Hematopoietic multipotent progenitor cell treated with erythropoietin and hydrocortisone succinate and interleukin-3 and kit ligand, for 17 days (in vitro differentiated cells): ENCODE data around the gene BCL3.

Experiments used
- DNase-seq: peaks from one replicate; pipeline ENCODE4 v3.0.0-alpha.2; 2015; ENCODE audit warnings: low spot score

Gene BCL3

DNA sequence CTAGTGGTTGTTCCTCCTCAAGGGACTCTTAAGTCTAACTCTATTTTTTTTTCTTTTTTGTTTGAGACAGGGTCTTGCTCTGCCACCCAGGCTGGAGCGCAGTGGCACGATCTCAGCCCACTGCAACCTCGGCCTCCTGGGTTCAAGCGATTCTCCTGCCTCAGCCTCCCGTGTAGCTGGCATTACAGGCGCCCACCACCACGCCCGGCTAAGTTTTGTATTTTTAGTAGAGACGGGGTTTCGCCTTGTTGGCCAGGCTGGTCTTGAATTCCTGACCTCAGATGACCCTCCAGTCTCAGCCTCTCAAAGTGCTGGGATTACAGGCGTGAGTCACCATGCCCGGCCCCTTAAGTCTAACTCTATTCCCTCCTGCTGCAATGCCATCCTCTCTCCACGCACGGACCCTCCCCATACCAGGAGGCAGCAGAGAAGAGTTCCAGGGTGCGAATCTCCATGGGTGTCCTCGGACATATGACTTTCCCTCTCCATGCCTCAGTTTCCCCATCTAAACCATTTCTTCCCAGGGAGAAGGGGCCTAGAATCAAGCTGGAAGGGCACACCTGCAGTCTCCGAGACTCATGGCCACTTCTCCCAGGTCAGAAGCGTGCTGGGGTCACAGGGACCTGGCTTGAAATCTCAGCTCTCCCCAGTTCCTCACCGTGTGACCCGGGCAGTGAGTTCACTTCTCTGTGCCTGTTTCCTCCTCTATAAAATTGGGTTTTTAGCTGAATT, 6.0 kb upstream of the BCL3 start:
- no peak for DNase-seq

DNA sequence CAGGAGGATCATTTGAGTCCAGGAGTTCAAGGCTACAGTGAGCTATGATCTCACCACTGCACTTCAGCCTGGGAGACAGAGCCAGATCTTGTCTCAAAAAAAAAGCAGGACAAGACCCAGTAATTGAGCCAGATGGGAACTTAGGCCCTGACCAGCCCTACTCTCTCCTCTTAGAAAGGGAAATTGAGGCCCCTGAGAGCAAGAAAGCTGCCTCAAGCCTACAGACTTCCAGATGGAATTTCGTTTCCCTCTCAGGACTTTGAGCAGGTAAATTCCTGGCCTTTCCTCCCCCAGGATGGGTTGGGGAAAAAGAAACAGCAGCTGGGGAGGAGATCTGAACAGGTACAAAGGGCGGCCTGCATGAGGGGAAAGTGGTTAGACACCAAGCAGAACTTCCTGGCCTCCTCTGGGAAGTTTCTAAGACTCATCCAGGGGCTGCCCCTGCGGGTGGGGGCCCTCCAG, 3.6 kb upstream of the BCL3 start:
- DNase-seq: no peak

DNA sequence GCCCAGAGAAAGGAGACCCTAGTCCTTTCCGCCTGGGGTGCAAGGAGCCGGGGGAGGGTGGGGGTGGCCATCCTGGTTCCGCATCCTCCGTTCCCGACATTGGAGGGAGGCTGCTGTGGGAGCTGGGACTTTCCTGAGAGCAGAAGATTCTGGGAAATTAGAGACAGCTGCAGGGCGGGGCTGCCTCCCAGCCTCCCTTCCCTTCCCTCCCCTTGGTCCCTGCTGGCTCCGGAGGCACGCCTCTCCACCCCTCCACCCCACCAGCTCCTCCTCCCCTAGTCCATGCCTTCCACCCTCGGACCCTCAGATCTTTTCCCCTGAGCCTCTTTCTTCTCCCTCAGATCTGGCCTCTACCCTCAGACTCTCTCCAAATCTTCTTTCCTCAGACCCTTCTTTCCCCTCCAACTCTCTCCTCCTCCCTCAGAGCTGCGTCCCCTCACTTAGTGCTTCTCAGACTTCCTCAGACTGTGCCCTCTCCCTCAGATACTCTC, 3.1 kb upstream of the BCL3 start:
- no peak for DNase-seq

DNA sequence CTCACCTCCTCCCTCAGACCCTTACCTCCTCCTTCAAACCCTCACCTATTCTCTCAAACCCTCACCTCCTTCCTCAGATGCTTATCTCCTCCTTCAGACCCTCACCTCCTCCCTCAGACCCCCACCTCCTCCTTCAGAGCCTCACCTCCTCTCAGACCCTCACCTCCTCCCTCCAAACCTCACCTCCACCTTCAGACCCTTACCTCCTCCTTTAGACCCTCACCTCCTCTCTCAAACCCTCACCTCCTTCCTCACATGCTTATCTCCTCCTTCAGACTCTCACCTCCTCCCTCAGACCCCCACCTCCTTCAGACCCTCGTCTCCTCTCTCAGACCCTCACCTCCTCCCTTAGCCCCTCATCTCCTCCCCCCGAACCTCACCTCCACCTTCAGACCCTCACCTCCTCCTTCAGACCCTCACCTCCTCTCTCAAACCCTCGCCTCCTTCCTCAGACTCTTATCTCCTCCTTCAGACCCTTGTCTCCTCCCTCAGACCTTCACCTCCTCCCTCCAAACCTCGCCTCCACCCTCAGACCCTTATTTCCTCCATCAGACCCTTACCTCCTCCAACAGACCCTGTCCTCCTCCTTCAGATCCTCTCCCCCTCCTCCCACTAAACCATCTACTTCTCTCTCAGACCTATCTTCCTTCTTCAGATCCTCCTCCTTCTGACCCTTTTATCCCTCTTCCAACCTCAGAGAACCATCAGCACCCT, 2.5 kb upstream of the BCL3 start:
- no peak for DNase-seq

DNA sequence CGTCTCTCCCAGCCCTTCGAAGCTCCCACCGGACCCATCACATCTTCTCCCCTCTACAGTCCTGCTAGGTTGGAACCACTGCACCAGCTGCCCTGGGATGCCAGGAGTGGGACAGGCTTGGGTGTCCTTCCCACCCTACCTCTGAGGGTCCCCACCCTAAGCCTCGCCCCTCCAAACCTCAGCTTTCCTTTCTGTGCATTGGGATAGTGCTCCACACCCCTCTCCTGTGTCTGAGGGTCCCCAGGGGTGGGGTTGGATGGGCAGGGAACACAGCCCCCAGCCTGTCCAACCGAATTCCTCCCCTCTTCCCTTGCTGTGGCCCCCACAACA, 1.9 kb upstream of the BCL3 start:
- no peak for DNase-seq

DNA sequence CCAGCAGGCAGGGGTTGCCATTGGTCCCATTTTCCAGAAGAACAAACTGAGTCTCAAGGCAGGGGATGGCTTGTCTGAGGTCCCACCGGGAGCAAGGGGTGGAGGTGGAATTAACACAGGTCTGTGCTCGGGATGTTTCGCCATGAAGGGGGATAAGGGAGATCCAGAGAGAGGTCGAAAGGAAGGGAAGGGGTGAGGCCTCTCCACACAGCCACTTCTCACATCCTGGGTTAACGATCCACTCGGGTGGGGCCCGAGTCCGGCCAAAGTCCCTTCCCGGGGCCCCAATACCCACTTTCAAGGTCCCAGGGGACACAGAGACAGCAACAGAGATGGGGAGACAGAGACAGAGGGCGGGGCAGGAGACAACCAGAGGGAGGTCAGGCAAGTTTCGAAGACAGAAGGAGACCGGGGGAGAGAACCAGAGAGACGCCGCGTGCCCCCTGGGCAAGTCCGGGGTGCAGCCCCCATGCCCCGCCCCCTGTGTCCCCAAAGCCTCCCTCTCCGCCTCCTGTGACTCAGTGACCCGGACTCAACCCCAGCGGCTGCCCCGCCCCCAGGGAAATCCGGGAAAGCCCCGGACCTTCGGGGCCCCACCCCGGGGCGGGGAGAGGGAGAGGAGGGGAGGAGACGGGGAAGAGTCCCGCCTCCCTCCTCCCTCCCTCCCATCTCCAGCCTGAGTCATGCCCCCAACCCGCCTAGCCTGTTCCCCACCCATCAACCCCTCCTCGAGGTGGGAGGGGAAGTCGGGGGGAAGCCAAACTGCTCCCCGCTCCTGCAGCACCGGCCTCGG, 1.4 kb upstream of the BCL3 start:
- DNase-seq: peak; percentile 73

DNA sequence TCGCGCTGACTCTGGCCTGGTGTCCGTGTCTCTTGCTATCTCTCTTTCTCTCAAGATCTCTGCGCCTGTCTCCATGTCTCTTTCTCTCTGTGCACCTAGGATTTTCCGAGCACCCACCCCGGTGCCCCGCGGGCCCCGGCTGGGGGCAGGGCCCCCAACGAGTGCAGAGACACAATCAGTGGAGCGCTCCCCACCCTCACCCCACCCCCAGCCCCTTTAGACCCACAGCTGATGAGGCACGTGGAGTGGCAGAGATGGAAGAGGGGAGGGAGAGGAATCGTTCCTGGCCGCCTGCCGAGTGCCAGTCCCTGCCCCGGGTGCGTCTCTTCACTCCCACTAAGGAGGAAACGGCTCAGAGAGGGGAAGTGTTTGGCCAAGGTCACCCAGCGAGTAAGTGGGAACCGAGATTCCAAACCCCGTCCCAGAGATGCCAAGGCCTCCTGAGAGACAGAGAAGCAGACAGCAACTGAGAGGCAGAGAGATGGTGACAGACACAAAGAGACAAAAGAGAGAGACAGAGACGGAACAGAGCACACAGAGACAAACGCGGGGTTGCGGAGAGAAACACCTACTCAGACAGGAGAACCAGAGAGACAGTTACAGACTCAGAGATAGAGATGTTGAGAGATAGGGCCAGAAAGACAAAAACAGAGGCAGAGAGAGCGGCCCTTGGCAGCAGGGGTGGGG, 626 bp upstream of the BCL3 start:
- peak; percentile 11 for DNase-seq

DNA sequence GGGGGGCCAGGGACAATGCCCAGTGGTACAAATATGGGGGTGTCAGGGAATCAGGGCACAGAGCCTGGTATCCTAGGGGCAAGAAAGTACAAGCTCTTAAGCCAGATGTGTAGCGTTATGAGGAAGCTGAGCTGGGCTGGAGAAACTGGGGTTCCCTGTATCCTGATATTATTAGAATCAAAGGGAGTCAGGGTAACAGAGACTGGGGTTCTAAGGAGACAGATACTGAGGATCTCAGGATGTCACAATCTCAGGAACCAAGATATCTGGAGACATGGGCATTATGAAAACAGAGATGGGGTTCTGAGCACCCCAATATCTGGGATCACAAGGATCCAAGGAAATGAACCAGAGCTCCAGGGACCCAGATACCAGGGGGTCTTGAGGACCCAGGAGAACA, 784 bp downstream of the BCL3 start:
- DNase-seq: no peak

DNA sequence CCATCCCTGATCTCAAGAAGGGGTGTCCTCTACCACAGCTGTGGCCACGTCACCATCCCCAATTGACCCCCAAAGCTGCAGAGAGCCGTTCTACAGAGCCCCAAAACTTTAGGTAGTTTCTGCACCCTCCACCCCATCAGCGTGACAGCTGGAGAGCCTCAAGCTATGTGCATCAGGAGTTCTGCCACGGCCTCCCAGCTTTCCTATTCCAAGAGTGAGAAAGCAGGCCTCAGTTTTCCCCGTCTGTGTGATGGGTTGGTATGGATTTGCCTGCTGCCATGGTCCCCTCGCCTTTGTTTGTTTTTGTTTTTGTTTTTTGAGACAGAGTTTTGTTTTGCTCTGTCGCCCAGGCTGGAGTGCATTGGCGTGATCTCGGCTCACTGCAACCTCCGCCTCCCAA, 1.5 kb downstream of the BCL3 start:
- DNase-seq: no peak

DNA sequence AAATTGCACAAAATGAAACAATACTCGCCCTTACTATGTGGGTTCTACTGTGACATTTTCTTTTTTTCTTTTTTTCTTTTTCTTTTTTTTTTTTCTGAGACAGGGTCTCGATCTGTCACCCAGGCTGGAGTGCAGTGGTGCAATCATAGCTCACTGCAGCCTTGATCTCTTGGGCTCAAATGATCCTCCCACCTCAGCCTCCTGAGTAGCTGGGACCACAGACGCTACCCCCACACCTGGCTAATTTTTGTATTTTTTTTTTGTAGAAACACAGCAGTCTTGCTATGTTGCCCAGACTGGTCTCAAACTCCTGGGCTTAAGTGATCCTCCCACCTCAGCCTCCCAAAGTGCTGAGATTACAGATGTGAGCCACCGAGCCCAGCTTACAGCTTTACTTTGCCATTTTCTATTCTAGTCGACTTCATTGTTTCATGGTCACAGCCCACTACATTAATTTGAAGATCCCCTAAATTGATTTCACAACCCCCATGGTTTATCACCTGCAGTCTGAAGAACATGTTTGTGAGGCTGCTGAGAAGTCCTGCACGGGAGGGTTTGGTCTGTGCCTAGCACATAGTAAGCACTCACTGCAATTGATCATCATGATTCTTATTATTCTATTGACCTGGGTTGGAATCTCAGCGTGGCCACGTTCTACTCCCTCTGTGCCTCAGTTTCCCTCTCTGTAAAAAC, 3.8 kb downstream of the BCL3 start:
- DNase-seq: no peak

DNA sequence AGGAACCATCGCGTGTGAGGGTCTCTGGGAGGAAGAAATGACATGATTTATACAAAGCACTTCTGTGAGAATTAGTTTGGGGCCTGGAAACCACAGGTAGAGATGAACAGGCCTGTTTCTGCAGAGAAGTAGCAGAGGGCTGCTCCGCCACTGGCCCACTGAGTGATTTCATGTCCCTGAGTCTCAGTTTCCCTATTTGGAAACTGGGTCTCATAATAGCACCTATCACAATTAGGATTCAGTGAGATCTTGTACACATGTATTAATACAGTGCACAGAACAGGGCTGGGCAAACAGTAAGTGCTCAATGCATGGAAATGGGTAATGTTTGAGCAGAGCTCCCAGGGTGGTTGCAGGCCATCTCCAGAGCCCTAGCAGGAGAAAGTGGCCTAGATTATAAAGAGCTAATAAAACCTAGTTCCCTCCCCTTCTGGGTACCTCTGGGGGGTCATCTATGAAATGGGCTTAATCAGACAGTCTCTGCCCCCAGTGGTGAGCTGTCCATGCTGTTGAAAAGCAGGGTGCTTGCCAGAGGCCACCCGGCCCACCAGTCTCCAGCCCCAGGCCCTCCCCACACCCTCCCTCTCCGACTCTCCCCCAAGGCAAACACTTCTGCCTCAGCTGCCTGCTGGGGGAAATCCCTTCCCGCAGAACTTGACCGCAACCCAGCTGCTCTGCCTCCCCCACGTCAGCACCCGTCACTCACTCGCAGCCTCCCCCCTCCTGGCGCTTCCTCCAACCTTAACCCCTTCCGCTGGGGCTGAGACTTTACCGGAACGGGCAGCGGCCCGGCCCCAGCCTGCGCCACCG, 4.5 kb downstream of the BCL3 start:
- DNase-seq: no peak

DNA sequence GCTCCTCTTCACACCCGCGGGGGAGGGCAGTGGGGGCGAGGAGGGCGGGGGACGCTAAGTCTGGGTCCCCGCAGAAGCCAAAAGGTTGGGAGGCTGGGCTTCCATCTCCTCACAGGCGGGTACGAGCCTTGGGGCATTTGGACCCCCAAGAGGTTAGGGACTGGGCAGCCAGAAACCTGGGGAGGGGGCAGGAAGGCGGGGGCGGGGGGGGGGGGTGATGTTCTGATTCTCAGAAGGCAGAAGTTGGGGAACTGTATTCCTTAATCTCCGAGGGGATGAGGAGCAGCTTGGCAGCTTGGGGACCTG, 5.1 kb downstream of the BCL3 start:
- no peak for DNase-seq

DNA sequence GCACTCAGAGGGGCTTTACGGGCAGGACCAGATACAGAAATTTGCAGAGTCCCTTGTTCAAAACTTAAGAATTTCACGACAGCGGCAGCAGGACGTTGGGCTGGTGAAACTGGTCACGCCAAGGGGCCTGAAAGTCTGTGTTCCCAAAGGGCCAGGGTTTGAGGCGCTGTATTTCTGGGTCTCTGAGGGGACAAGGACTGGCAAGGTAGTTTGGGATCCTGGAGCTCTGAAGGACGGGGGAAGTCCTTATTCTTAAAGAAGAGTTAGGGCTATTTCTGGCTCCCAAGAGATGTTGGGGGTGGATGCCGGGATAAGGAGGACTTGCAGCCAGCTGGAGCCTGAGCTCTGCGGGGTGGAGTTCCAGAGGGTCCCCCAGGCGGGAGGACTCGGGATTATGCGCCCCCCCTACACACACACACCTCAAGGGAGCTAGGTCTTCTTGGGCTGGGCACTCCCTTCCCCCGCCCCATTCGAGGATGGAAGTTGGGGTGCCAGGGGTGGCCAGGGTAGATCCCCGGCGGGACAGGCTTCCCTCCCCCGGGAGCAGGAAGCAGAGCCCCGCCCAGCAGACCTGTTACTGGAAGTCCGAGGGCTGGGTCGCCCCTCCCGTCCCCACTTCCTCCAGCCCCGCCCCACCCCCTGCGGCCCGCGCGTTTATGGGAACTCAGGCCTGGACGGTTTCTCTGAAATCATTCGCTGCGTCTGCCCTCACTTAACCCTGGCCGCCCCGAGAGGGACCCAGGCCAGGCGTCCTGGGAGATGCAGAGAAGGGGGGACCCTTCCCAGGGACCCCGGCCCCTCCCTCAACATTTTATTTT, 5.6 kb downstream of the BCL3 start:
- DNase-seq: no peak

DNA sequence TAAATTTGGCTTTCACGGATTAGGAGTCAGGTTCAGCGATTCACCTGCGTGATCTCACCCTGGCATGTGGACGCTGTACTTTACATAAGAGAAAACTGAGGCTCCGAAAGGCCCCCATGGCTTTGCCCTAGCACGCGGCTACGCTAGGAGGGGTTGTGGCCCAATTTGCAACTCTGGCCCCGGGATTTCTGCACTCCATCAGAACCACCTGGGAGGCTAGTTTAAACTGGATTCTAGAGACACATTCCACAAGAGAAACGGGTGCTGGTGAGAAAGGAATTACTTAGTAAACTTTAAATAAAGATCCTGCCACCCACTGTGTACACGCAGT, 6.2 kb downstream of the BCL3 start:
- DNase-seq: no peak

DNA sequence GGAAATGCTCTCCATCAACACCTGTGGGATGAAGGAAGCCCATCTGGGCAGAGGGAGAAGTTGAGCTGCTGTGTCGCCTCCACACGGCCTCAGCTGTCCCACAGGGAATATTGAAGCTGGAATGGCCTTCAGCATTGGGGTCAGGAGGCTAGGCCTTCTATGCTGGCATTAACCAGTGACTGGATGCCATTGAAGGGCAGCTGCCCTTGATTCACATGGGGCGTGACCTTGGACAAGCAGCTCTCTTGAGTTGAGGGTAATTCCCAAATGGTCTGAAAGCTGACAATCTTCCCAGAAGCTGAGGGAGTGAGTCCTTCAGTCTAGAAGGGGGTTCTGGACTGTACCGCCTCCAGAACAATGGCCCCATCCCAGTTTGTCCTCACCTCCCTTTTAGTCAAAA, 6.7 kb downstream of the BCL3 start:
- DNase-seq: no peak

DNA sequence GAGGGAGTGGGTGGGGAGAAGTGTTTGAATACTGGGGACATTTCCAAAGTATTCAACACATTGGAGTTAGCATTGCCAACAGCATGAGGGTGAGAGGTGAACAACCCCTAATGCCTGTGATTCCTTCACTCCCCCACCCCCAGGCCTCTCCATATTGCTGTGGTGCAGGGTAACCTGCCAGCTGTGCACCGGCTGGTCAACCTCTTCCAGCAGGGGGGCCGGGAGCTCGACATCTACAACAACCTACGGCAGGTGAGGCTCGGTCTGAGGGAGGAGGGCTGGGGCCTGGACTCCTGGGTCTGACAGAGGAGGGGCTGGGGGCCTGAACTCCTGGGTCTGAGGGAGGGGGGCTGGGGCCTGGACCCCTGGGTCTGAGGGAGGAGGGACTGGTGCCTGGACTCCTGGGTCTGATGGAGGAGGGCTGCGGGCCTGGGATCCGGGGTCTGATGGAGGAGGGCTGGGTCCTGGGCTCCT, 7.6 kb downstream of the BCL3 start:
- DNase-seq: no peak

DNA sequence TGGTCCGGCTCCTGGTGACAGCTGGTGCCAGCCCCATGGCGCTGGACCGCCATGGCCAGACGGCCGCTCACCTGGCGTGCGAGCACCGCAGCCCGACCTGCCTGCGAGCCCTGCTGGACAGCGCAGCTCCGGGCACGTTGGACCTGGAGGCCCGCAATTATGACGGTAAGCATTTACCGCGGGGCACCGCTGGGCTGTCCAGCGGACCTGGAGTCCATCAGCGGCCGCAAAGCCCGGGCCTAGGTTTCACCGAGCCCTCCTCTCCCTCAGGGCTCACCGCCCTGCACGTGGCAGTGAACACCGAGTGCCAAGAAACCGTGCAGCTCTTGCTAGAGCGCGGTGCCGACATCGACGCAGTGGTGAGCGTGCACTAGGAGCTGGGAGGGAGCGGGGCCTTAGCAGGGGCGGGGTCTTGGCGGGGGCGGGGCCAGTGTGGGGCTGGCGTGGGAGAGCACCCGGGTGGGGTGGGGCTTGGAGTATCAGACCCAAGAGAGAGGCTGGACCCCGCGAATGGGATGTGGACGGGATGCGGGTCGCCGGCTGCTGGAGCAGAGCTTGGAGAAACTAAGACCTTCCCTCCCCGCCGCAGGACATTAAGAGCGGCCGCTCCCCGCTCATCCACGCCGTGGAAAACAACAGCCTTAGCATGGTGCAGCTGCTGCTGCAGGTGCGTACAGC, 8.7 kb downstream of the BCL3 start:
- DNase-seq: no peak

DNA sequence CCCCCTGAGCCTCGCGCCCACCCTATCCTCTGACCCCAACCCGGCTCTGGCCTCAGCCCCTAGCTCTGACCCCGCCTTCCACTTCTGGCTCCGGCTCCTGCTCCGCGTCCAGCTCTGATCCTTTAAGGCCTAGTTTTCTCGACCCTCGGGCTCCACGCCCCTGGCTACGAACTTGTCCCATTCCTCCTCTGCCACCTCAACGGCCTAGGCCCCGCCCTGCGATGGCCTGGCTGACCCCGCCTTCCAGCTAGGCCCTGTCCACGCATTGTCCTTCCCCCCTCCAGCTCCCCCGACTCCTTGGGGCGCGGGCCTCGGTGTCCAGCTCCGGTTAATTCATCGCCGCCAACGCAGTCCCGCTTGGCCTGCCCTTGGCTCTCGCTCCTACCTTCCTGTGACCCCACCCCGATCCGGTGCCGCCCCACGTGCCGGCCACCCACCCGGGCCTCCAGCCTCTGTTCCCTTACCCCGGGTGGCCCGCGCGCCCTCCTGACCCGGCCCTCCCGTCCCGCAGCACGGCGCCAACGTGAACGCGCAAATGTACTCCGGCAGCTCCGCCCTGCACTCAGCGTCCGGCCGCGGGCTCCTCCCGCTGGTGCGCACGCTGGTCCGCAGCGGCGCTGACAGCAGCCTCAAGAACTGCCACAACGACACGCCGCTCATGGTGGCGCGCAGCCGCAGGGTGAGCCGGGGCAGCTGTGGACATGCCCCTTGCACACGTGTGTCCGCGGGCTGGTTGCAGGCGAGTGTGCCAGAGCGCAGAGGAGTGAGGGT, 9.4 kb downstream of the BCL3 start:
- no peak for DNase-seq

DNA sequence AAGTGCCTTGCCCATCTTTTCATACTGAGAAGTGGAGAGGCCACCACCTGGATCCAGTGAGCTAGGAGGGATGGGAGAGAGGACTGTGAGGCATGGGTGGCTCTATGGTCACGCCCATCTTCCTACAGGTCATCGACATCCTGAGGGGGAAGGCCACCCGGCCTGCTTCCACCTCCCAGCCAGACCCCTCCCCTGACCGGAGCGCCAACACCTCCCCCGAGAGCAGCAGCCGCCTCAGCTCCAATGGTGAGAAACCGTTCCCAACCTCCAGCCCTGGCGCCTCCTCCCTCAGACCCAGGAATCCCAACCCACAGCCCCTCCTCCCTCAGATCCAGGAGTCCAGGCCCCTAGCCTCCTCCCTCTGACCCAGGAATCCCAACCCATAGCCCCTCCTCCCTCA, 10.1 kb downstream of the BCL3 start:
- no peak for DNase-seq
